ENCODE measurements around the gene RNF157. TPM values are rescaled to one million over a fixed set of nuclear protein-coding genes. Genes with fewer than 3 reads are reported as not detected.

Gene RNF157
- polyA plus RNA-seq, 1 experiment, result 1.6 TPM

GRCh38 chr17:76157759-76158158 is 82.5 kb downstream of the RNF157 start:
- DNase-seq (ENCODE audit: low read depth, low spot score), result no peak
- no peak for TF ChIP-seq CTCF (IDR thresholded peaks at IDR 0.05; ENCODE audit: low read depth, low read length)
- POLR2A ChIA-PET, result no interaction called here
- H3K27ac ChIP-seq (ENCODE audit: low read depth, low read length), result no peak overlapping the region
- peaks cover 43% of the 10 kb centered on the region for H3K27me3 ChIP-seq (ENCODE audit: control insufficient read depth, insufficient read depth, low read length)
- no peaks in the 10 kb centered on the region for H3K9me3 ChIP-seq (ENCODE audit: control insufficient read depth, insufficient read depth, low read length)
- CTCF ChIA-PET, result interaction anchor here (0.6 to 3.4 kb wide), 2 partner anchors 24 to 35 kb away, joined by 3 to 11 read pairs; no protein-coding TSS in a partner anchor
- H3K4me3 ChIP-seq (ENCODE audit: low read depth, low read length), result no peak overlapping the region

DNA sequence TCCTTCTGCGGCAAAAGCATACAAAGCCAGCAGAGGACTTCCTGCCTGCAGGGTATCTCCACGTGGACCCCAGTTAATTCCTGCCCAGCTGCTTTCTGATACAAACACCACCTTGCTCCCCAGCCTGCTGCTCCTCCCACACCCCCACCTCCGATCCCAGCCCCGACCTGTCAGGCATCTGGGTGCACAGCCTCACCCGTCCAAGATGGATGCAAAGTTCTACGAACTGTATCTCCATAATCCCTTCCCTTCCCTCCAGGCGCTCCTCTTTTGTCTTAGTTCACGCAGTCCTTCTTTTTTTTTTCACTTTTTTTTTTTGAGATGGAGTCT is 83.7 kb downstream of the RNF157 start:
- POLR2A ChIA-PET, result no interaction called here
- DNase-seq (ENCODE audit: low read depth, low spot score), result no peak
- no peak for TF ChIP-seq CTCF (IDR thresholded peaks at IDR 0.05; ENCODE audit: low read depth, low read length)
- H3K27me3 ChIP-seq (ENCODE audit: control insufficient read depth, insufficient read depth, low read length), result peaks cover 39% of the 10 kb centered on the region
- CTCF ChIA-PET, result interaction anchor here (0.7 kb wide), 1 partner anchor 25 kb away, joined by 3 read pairs; no protein-coding TSS in a partner anchor
- H3K9me3 ChIP-seq (ENCODE audit: control insufficient read depth, insufficient read depth, low read length), result no peaks in the 10 kb centered on the region
- no peak overlapping the region for H3K27ac ChIP-seq (ENCODE audit: low read depth, low read length)
- no peak overlapping the region for H3K4me3 ChIP-seq (ENCODE audit: low read depth, low read length)

- ChIA-PET POLR2A (interaction anchor here (0.6 kb wide), 1 partner anchor 247 kb away, joined by 4 read pairs; no protein-coding TSS in a partner anchor), CTCF (interaction anchor here (0.7 to 1.3 kb wide), 3 partner anchors 10 to 26 kb away, joined by 3 to 4 read pairs (median 3); no protein-coding TSS in a partner anchor)
- Histone ChIP-seq H3K4me3 (ENCODE audit: low read depth, low read length) (no peak overlapping the region), H3K9me3 (ENCODE audit: control insufficient read depth, insufficient read depth, low read length) (no peaks in the 10 kb centered on the region), H3K27ac (ENCODE audit: low read depth, low read length) (no peak overlapping the region), H3K27me3 (ENCODE audit: control insufficient read depth, insufficient read depth, low read length) (peaks cover 35% of the 10 kb centered on the region)
- no peak for DNase-seq (ENCODE audit: low read depth, low spot score)
- TF ChIP-seq CTCF (IDR thresholded peaks at IDR 0.05; ENCODE audit: low read depth, low read length), result no peak
These were observed 84.2 kb downstream of the RNF157 start for GRCh38 chr17:76155988-76156661.

GRCh38 chr17:76154936-76155845 is 85.1 kb downstream of the RNF157 start:
- Histone ChIP-seq H3K27me3 (ENCODE audit: control insufficient read depth, insufficient read depth, low read length) (peaks cover 35% of the 10 kb centered on the region), H3K9me3 (ENCODE audit: control insufficient read depth, insufficient read depth, low read length) (no peaks in the 10 kb centered on the region), H3K27ac (ENCODE audit: low read depth, low read length) (no peak overlapping the region), H3K4me3 (ENCODE audit: low read depth, low read length) (no peak overlapping the region)
- CTCF ChIA-PET, result interaction anchor here (0.6 to 1.3 kb wide), 3 partner anchors 9 to 25 kb away, joined by 3 to 5 read pairs (median 4); no protein-coding TSS in a partner anchor
- no peak for TF ChIP-seq CTCF (IDR thresholded peaks at IDR 0.05; ENCODE audit: low read depth, low read length)
- POLR2A ChIA-PET, result no interaction called here
- DNase-seq (ENCODE audit: low read depth, low spot score), result no peak
